HG02852 (cell line): ENCODE measurements around the gene RALBP1.
"Not testable (repeated sequence)": the region's sequence is repeated elsewhere in the genome, so short reads cannot be mapped to it uniquely, and the experiment has no call there.

ENCODE experiments used
- ATAC-seq: cut with Tn5 transposase; IDR thresholded peaks from one replicate; pipeline ENCODE4 v1.9.1; 2021; ENCODE audit warnings: mild to moderate bottlenecking, moderate library complexity; ENCODE audit not compliant: unreplicated experiment

The RALBP1 gene

GRCh38 chr18:9474983-9475642 lies at the start of gene RALBP1:
Gene RALBP1 (plus strand): TSS chr18:9475513. CDS start chr18:9513046, 37,533 bp downstream.
- ATAC-seq = peak; percentile 91

DNA sequence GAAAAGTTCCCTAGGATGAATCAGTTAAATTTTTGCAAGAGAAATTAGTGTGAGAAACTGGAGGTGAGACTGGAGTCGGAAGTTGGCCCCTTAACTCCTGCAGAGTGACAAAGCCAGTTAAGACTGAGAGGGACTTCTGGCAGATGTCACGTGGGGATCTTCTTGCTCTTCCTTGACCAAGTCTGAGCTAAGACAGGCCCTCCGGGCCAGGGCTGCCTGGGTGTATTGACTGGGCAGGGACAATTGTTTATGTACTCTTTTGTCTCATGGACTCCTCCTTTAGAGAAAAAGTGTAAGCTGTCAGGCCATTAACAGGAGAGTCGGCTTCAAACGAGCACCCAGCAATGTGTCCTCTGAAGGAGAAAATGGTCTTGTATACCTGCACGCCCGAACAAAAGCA lies 48.6 kb upstream of the RALBP1 start:
- ATAC-seq = no peak

GRCh38 chr18:9428301-9428706 lies 47.0 kb upstream of the RALBP1 start:
- no peak for ATAC-seq

GRCh38 chr18:9428862-9429661 lies 46.3 kb upstream of the RALBP1 start:
- ATAC-seq = no peak

- ATAC-seq = no peak
Observed at GRCh38 chr18:9429662-9429993, 45.7 kb upstream of the RALBP1 start.

- ATAC-seq = not testable (repeated sequence)
Observed at GRCh38 chr18:9430315-9430714, 45.0 kb upstream of the RALBP1 start.

- ATAC-seq = no peak
Observed at GRCh38 chr18:9431296-9431695, 44.0 kb upstream of the RALBP1 start.

DNA sequence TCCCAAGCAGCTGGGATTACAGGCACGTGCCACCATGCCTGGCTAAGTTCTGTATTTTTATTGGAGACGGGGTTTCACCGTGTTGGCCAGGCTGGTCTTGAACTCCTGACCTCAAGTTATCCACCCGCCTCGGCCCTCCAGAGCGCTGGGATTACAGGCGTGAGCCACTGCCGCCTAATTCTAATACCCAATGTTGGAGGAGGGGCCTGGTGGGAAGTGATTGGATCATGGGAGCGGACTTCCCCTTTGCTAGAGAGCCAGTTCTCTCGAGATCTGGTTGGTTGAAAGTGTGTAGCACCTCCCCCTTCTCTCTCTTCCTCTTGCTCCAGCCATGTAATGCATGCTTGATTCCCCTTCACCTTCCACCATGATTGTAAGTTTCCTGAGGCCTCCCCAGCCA lies 42.2 kb upstream of the RALBP1 start:
- ATAC-seq = not testable (repeated sequence)

DNA sequence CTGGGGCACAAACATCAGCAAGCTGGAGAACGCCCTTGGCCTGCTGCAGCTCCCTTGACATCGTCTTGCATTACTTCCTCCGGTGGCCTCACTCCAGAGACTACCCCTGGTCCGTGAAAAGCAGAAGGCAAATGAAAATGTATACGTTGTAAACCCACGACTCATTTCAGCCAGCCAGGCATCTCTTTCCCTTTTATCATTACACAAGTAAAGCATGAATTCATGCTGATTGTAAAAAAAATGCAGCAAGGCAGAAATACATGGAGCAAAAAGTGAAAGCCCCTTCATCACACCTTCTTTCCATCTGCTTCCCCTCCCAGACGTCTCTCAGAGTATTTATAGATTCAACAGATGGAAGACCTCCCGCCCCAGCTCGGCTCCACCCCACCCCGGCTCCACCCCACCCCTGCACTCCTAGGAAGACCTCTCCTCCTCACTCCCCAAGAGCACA lies 41.6 kb upstream of the RALBP1 start:
- ATAC-seq = no peak

DNA sequence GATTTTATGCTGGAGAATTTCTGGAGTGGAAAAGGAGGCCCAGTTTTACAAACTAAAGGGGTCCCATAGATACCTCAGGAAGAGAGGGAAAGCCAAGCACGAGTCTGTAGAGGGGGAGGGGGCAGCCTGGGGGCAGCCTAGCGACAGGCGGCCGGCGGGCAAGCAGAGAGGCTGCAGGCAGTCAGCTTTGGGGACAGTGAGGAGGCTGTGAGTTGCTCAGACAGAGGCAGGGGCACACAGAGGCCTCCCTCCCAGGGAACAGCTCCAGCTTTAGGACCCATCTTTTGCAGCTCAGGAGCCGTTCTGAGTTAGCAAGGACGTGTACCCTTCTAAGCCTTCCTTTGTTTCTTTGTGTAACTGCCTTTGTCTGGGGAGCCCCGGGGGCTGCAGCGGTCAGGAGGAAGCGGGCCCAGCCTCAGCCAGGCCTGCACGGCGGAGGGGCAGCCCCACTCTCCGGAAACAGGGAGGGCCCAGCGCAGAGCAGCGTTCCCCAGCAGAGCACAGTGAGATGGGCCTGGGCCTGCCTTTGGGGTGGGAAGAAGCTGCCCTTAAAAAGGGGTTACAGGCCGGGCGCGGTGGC lies 41.1 kb upstream of the RALBP1 start:
- ATAC-seq = no peak

GRCh38 chr18:9435041-9435440 lies 40.3 kb upstream of the RALBP1 start:
- ATAC-seq = no peak

DNA sequence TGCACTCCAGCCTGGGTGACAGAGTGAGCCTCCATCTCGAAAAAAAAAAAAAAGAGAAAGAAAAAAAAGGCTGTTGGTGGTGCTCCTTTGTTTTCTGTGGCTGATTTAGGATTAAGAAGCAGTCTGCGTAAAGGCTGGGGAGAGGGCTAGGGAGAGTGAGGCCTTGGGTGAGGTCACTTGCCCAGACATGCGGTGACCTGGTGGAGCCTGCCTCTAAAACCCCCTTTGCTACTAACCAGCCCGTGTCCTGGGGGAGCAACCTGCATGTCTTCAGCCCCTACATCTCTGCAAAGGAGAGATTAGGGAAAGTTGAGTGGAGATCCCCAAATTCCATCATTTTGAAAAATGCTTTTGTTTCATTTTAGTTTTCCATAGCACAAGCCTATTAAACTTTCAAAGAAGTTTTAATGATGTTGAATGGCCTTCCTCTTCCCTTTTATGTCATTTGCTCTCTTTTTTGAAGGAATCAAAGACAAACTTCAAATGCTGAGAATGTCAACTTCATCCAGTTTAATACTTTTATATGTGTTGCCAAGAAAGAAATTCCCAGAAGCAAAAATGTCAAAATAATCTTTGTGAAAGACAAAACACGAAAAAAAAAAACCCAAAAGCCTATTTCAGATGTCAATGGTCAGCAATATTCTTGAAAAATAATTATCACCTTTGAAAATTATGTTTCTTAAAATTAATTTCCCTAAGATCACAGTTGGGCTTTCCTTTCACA lies 38.9 kb upstream of the RALBP1 start:
- no peak for ATAC-seq

DNA sequence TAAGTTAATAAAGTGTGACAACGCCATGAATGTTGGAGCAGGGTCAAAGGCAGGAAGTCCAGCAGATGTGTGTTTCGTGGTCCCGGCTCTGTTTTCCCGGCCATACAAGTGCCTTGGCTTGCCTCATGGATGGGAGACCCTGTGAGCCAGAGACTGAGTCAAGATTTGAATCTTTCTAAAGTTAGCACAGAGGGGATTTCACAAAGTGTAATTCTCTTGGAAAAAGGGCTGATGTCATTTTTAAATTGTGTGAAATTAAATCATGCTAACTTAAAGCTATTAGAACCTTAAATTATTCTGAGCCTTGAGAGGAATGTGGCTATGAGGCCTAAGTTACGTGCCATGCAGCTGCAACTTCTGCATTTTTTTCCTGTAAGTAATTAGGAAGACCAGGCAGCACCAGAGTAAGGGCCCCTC lies 38.3 kb upstream of the RALBP1 start:
- no peak for ATAC-seq

DNA sequence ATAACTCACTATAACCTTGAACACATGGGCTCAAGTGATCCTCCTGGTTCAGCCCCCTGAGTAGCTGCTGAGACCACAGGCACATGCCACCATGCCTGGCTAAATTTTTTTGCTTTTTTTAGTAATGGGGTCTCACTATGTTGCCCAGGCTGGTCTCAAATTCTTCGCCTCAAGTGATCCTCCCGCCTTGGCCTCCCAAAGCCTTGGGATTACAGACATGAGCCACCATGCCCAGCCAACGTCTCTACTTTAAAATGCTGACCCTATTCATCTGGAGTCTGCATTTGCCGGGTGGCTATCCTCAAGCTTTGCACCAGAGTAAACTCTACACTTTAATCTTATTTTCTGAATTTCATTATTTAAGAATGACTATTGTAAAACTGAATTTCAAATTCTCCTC lies 37.6 kb upstream of the RALBP1 start:
- ATAC-seq = no peak

- ATAC-seq = peak; percentile 56
Observed at GRCh38 chr18:9441061-9441460, 34.3 kb upstream of the RALBP1 start.

DNA sequence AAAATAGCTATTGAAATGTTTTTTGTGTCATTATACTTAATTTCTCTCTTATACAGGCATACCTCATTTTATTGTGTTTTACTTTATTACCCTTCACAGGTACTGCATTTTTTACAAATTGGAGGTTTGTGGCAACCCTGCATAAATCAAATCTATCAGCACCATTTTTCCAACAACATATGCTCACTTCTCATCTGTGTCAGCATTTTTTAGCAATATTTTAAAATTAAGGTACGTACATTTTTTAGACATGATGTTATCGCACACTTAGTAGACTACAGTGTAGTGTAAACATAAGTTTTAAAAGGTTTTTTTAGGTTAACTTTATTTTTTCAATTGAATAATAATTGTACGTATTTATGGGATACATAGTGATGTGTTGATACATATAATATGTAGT lies 30.8 kb upstream of the RALBP1 start:
- no peak for ATAC-seq

- no peak for ATAC-seq
Observed at GRCh38 chr18:9446839-9447238, 28.5 kb upstream of the RALBP1 start.

- ATAC-seq = no peak
Observed at GRCh38 chr18:9447334-9447733, 28.0 kb upstream of the RALBP1 start.

GRCh38 chr18:9449600-9450414 lies 25.5 kb upstream of the RALBP1 start:
- ATAC-seq = no peak

DNA sequence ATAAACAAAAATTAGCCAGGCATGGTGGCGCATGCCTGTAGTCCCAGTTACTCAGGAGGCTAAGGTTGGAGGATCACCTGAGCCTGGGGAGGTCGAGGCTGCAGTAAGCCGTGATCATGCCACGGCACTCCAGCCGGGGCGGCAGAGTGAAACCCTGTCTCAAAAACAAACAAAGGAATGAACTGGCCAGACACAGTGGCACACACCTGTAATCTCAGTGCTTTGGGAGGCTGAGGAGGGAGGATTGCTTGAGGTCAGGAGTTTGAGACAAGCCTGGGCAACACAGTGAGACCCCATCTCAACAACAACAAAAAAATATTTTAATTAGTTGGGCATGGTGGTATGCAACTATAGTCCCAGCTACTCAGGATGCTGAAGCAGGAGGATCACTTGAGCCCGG lies 24.4 kb upstream of the RALBP1 start:
- not testable (repeated sequence) for ATAC-seq

DNA sequence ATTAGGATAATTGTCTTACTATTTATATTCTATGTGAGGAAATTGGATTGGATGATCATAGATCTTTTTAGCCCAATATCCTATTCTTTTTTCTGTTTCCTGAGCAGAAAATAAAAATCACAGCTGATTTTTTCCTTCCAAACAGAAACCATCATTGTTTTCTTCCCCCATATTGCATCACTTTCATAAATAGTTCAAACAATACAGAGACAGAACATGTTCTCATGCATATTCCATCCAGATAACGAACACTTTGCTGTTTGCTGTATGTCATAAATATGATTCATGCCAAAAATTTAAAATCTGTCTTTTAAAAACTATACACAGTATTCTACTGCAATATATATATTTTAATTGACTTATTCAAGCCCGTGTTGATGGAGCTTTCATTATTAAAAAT lies 22.0 kb upstream of the RALBP1 start:
- ATAC-seq = no peak
